T-helper 22 cell (primary cell): ENCODE data around the gene EIPR1.
"Not testable (repeated sequence)": the region's sequence is repeated elsewhere in the genome, so short reads cannot be mapped to it uniquely, and the experiment has no call there.

Source experiments
- DNase-seq: peaks from one replicate; pipeline ENCODE4 v3.0.0-alpha.2; 2020; ENCODE audit warnings: low read depth

EIPR1 gene

GRCh38 chr2:3403587-3404334 is 26.1 kb upstream of the EIPR1 start:
- no peak for DNase-seq

DNA sequence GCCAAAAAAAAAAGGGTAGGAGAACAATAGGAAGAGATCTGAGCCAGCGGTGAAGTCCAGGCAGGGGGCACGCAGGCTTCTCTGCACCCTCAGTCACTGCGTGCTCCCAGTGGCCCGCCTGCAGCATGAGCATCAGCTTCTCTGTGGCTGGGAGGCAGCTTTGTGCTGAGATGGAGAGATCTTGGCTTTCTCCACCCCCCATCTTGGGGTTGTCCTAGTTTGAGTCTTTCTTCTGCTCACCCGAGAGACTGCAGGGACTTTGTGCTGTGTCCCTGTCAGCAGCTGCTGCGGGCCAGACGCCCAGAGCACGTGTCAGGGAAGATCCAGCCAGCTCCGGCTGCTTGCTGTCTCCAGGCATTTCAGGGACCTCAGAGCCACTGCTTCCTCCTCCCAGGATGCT is 22.2 kb upstream of the EIPR1 start:
- DNase-seq, result no peak

DNA sequence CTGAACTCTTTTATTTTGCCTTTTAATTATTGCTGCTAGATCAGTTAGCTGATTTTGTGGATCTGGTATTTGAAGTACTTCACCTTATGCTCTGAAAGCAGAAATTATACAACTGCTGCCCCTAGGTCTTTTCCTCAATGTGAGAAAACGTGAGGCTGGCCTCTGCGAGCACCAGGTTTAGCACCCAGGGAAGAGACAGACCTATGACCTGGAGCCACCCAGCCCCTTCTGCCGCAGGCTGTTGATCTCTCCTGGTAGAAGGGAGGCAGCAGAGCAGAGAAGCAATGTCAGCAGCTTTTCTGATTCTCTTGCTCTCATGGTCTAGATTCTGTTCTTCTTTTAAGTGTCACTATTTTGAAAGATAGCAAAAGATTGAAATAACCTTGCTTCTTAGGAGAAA is 21.8 kb upstream of the EIPR1 start:
- no peak for DNase-seq

DNA sequence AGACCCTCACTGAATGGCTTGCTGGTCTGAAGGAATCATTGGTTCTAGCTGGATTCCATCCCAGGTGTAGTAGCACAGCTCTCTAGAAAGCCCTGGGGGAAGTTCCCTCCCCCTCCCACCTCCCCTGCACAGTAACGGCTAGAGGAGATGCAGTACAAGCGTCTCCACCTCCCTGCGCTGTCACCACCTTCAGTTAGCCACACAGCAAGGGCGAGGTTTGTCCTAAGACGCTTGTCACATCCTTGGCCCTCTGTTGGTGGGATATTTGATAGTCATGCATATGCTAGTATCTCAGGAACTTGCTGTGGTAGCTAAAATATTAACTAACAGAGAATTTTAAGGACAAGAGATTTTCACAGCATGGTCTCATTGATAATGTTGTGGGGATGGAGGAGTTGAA is 21.2 kb upstream of the EIPR1 start:
- DNase-seq, result no peak

GRCh38 chr2:3396920-3397559 is 19.4 kb upstream of the EIPR1 start:
- DNase-seq, result no peak

DNA sequence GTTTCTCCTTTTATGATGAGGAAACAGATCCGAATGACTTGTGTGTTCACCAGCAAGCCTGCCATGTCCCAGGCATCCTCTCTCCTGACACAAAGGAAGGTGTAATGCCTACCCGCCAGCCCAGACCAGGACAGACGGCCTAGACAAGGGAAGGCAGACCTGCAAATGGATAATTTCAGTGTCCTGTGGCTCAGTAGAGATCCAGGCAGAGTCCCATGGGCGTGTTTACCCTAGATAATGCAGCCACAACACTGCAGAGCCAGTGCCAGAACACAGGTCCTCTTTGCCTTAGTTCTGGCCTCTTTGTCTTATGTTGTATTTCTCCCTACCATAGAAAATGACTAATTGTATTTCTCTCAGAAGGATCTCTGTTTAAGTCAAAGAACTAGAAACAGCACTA is 14.6 kb upstream of the EIPR1 start:
- no peak for DNase-seq

DNA sequence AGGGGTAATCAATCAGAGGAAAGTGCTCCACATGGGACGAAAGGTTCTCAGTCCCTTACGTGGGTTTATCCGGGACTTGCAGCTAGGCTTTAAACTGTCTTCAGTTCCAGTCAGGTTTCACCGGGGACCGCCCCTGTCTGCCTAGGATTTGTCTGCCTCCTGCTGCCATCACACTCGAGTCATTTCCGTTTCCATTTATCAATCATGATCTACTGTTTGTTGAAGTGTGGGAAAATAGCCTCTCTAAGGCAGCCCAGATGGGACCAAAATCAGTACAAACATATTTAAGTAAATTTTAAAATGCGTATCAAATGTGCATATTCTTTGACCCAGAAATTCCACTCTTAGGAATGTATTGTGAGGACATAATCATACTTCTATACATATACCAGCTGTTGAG is 12.4 kb upstream of the EIPR1 start:
- no peak for DNase-seq

DNA sequence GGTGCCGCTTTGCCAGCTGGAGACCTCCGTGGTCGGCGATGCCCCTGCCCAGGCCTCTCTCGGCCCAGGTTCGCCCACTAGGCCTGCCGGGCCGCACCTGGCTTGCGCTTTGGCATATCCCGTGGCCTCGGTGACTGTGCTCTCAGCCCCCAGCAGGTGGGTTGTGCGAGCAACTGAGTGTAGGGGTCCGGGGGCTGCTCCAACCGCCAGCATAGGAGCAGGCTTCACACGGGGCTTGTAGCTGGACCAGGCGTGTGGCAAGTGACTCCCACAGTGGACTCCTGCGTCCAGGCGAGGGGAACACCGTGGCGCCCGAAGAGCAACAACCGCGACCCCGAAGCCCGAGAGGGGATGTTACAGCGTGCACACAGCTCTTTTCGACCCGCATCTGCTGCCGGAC is 11.6 kb upstream of the EIPR1 start:
- no peak for DNase-seq

DNA sequence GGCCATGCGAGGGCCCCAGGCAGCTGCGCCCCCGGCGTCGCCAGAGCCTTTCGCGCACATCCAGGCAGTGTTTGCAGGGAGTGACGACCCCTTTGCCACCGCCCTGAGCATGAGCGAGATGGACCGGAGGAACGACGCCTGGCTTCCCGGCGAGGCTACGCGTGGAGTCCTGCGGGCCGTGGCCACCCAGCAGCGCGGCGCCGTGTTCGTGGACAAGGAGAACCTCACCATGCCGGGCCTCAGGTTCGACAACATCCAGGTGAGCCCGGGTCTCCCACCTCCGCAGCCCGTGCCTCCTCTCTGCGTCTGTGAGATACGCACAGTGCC is 10.8 kb upstream of the EIPR1 start:
- no peak for DNase-seq

DNA sequence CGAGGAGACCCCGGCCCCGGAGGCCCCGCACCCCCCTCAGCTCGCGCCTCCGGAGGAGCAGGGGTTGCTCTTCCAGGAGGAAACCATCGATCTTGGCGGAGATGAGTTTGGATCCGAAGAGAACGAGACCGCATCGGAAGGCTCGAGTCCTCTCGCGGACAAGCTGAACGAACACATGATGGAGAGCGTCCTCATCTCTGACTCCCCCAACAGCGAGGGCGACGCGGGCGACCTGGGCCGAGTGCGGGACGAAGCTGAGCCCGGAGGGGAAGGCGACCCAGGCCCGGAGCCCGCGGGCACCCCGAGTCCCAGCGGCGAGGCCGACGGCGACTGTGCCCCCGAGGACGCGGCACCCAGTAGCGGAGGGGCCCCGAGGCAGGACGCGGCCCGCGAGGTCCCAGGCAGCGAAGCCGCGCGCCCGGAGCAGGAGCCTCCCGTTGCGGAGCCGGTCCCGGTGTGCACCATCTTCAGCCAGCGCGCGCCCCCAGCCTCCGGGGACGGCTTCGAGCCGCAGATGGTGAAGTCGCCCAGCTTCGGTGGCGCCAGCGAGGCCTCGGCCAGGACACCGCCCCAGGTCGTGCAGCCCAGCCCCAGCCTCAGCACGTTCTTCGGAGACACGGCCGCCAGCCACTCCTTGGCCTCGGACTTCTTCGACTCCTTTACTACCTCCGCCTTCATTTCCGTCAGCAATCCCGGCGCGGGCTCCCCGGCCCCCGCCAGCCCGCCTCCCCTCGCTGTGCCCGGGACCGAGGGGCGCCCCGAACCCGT is 10.2 kb upstream of the EIPR1 start:
- no peak for DNase-seq

- no peak for DNase-seq
These were observed 9.4 kb upstream of the EIPR1 start for GRCh38 chr2:3387011-3387410.

DNA sequence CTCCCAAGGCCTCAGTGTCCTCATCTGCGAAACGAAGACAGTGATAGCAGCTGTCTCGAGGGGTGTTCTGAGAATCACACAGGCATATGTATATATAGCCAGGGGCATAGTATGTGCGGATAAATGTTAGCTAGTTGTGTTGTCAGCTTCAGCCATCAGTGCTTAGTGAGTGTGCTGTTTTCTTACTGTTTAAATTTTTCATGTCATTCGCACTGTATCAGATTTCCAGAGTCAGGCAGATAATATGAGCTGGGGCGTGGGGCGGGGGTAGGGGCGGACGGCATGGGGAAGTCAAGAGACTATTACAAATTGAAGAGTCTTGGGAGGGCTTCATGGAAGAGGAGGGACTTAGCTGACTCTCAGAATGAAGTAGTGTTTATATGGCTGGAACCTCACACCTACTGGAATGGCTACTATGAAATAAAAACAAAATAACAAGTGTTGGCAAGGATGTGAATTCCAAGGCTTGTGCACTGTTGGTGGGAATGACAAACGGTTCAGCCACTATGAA is 8.9 kb upstream of the EIPR1 start:
- no peak for DNase-seq

- peak; percentile 82 for DNase-seq
These were observed 2.3 kb upstream of the EIPR1 start, which contains the start of gene TRAPPC12 for GRCh38 chr2:3379647-3380534. Gene TRAPPC12 (plus strand): TSS chr2:3379694. CDS start chr2:3387624, 7,930 bp downstream.

DNA sequence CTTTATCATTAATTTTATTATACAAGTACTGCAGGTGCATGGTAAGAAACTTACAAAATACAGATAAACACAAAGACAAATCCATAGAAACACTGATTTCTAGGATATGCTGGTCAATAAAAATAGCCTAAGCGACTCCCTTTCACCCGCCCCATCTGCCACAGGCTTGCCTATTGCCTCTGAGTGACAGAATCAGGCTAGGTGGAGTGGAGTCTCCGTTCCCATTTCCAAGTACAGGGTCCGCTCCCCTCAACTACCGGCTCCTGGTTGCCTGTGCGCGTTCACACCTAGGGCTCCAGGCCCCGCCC is 1.7 kb upstream of the EIPR1 start:
- no peak for DNase-seq

DNA sequence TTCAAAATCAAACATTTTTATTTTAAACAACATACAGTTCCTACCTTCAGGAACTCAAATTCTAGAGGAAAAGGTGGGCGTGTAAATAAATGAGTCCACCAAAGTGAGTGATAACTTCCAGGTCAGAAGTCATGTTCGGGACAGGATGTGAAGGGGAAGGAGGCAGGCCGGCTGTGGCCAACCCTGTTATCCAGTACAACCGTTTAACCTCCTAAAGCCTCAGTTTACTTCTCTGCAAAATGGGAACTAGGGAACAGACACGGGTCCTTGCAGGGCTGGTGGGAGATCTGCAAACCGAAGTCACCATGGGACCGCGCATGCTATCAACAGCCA is 373 bp downstream of the EIPR1 start:
- DNase-seq, result no peak

GRCh38 chr2:3376821-3377220 is 797 bp downstream of the EIPR1 start:
- DNase-seq, result no peak

GRCh38 chr2:3369340-3370181 is 8.1 kb downstream of the EIPR1 start:
- DNase-seq, result not testable (repeated sequence)

DNA sequence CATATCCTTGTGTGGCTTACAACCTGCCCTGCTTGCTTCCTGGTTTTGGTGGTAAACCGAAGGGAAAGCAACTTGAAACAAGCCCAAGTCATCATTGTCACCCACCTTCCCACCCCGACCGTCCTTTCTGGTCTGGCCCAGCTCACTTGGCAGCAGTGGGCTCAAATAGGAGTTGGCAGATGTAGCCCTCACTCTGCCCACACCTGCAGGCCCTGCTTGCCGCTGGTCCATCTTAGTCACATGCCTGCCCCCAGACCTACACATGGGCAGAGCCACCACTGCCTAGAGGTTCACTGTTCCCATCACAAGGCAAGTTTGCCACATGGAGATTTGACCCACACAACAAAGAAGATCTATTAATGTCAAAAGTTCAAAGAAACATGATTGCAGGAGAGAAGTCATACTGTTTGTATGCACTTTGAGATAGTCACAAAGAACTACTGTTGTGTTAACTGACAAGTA is 9.3 kb downstream of the EIPR1 start:
- no peak for DNase-seq

DNA sequence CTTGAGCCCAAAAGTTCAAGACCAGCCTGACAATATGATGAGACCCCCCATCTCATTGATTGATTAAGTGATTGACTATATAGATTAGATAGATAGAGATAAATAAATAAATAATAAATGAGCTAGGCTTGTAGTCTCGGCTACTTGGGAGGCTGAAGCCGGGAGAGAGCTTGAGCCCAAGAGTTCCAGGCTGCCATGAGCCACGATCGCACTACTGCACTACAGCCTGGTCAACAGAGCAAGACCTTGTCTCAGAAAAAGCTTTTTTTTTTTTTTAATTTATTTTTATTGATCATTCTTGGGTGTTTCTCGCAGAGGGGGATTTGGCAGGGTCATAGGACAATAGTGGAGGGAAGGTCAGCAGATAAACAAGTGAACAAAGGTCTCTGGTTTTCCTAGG is 12.4 kb downstream of the EIPR1 start:
- no peak for DNase-seq

- DNase-seq, result no peak
These were observed 15.9 kb downstream of the EIPR1 start for GRCh38 chr2:3361518-3362389.
